Right lobe of liver (tissue), 4 donors: Measurements from ENCODE around the gene GBE1.
A peak's percentile ranks its signal among the peaks of the same experiment; 100 is the strongest.

Experiments used
- POLR2A ChIP-seq: fragments of 450-650 bp; IDR thresholded peaks from one replicate; pipeline ENCODE4 v1.6.1; 2017; ENCODE audit warnings: antibody characterized with exemption, mild to moderate bottlenecking
- TF ChIP-seq, protein P1 (sequence below), 4 donors: fragments of 200-600 bp in 3 of 4; fragments of 450-650 bp in 1 of 4; IDR thresholded peaks; one replicate each; pipeline versions ENCODE4 v1.5.1 to v1.8.0; 2016 to 2022; ENCODE audit warnings: antibody characterized with exemption in 4 of 4, mild to moderate bottlenecking in 2 of 4
- donor health status: DM: no; HTN: no; CAD: no.
- donor health status: DM: no; HTN: no; CAD: no.
- donor health status: DM: no; HTN: yes; CAD: no.

DNA sequence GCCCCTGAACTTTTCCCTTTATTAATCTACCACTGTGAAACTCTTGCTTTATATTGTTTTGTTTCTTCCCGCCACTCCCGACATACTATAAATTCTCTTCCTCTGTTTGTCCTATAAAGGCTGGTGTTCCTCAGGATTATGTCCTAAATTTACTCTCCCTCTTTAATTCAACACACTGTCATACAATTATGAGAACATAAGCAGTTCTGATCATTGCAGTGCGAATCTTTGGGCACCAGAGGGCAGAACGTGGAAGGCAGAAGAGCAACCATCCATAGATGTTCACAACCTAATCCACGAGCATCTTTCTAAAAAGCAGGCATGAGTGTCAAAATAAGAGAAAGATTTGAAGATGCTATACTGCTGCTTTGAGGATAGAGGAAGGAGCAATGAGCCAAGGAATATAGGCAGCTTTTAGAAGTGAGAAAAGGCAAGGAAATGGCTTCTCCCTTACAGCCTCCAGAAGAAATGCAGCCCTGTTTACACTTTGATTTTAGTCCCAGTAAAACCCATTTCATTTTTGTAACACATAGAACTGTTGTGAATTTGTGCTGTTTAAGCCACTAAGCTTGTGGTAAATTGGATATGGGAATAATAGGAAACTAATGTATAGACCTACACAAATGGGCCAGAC is 179.4 kb downstream of the GBE1 start:
- TF ChIP-seq, protein P1, sequence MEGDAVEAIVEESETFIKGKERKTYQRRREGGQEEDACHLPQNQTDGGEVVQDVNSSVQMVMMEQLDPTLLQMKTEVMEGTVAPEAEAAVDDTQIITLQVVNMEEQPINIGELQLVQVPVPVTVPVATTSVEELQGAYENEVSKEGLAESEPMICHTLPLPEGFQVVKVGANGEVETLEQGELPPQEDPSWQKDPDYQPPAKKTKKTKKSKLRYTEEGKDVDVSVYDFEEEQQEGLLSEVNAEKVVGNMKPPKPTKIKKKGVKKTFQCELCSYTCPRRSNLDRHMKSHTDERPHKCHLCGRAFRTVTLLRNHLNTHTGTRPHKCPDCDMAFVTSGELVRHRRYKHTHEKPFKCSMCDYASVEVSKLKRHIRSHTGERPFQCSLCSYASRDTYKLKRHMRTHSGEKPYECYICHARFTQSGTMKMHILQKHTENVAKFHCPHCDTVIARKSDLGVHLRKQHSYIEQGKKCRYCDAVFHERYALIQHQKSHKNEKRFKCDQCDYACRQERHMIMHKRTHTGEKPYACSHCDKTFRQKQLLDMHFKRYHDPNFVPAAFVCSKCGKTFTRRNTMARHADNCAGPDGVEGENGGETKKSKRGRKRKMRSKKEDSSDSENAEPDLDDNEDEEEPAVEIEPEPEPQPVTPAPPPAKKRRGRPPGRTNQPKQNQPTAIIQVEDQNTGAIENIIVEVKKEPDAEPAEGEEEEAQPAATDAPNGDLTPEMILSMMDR (IDR thresholded peaks at IDR 0.05), result peak; percentile 60 to 68 (median 62)
- TF ChIP-seq POLR2A, result no peak
